NCI-H2227 (cell line): ENCODE measurements around the gene FBLN1.
"Not testable (repeated sequence)": the region's sequence is repeated elsewhere in the genome, so short reads cannot be mapped to it uniquely, and the experiment has no call there.

Experiments
- DNase-seq: peaks from one replicate; lab custom pipeline; 2025; ENCODE audit not compliant: unreplicated experiment; lab: John Stamatoyannopoulos, UW

Gene FBLN1

DNA sequence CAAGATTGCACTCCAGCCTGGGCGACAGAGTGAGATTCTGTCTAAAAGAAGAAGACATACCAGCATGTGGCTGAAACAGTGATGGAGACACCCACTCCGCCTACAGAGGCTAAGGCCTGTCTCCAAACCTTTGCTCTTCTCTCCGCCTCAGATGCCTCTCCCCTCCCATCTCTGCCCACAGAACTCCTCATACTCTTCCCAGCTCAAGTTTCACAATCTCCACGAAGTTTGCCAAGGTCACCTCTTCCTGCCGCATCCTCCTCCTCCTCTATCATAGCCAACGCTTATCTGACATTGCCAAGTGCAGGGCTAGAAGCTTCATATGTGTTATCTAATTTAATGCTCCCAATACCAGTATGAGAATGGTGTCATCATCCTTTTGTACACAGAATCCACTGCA is 25.9 kb upstream of the FBLN1 start:
- no peak for DNase-seq

DNA sequence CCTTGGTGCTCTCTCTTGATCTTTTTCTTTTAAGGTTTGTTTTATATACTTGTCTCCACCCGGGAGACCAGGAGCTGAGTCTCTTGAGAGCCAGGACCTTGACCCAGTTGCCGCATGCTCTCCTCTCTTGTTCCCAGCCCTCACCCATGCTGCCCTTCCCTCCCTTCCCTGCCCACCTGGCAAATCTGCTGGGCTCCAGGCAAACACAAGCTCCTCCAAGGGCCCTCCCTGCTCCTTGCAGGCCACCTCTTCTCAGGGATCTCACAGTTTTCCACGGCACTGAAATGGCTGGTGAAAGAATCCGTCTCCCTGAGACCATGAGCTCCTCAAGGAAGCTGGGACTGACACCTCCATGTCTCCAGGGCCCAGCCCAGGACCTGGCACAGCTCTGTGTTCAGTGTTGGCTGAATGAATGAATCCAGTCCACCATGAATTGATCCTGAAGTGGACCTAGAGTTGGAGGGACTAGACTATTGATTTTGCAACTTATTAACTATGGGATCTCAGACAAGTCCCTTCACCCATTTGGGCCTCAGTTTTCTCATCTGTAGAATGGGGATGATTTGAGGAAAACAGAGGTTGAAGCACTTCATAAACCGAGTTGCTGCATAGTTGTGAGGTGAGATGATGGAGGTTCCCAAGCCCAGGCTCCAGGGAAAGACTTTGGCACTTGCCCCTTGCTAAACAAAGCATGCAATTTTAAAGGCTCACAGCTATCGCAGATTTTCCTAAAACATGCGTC is 25.1 kb upstream of the FBLN1 start:
- DNase-seq, result no peak

DNA sequence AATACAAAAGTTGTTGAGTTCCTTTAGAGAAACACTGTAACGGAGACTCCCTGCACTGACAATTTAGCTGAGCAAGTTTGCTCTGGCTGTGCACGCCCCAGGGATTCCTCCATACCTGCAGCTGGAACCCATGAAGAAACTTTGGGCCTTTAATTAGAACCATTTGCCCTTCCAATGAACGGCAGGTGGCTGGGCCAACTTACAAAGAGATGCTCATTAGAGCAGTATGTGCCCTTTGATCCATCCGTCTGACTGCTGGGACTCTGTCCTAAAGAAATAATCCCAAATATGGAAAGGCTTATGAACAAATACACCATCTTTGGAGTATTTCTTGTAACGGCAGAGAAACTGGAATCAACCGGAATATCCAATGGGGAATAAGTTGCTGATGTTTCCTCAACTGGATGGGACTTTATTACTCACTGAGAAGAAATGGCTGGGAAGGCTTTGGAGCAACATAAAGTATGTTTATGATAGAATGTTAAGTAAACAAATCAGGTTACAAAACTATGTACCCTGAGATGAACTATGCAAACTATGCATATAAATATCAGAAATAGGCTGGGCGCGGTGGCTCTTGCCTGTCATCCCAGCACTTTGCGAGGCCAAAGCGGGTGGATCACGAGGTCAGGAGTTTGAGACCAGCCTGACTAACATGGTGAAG is 24.4 kb upstream of the FBLN1 start:
- DNase-seq, result no peak

DNA sequence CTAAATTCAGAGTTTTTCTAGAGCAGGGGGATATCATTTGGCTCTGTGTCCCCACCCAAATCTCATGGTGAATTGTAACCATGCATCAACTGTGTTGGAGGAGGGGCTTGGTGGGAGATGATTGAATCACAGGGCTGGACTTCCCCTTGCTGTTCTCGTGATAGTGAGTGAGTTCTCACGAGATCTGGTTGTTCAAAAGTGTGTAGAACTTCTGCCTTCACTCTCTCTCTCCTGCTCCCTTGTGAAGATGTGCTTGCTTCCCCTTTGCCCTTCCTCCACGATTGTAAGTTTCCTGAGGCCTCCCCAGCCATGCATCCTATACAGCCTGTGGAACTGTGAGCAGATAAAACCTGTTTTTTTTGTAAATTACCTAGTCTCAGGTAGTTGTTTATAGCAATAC is 22.0 kb upstream of the FBLN1 start:
- no peak for DNase-seq

DNA sequence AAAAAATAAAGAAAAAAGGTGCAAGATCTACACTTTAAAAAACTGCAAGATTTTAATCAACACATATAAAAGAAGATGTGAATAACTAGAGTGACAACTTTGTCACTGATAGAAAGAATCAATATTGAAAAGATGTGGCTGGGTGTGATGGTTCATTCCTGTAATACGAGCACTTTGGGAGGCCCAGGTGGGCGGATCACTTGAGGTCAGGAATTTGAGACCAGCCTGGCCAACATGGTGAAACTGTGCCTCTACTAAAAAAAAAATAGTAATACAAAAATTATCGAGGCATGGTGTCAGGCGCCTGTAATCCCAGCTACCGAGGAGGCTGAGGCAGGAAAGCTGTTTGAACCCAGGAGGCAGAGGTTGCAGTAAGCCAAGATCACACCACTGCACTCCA is 21.0 kb upstream of the FBLN1 start:
- no peak for DNase-seq

DNA sequence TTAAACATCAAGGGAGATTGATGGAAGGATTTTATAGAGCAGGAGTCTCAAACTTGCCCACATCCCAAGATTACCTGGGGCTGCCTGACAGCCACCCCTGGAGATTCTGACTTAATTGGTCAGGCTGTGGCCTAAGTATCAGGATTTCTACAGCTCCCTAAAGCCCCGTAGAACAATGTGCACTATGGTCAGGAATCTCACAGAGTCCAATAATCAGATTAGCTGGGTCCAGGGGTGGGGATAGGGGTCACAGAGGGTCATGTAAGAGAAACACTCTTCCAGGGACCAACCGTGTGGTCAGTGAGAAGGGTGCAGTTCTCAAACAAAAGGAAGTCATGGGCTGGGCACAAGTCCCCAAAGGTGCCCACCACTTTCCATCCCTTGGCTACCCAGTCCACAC is 20.5 kb upstream of the FBLN1 start:
- DNase-seq, result no peak

DNA sequence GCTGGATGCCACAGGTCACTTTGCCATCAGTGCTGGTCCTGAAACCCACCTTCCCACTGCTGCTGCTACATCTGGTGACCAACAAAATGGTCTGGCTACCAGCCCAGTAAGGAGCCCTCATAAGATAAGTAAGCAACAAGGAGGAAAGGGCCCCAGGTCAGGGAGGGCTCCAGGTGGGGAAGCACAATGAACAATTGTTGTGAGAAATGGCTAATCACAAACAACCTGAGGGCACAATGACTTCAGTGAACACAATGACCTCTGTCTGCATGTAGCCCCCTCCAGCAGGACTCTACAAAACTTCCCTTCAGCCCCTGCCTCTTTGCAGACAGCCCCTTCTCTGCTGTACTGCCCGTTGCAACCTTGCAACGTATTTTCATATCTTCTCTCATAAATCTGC is 19.4 kb upstream of the FBLN1 start:
- no peak for DNase-seq

DNA sequence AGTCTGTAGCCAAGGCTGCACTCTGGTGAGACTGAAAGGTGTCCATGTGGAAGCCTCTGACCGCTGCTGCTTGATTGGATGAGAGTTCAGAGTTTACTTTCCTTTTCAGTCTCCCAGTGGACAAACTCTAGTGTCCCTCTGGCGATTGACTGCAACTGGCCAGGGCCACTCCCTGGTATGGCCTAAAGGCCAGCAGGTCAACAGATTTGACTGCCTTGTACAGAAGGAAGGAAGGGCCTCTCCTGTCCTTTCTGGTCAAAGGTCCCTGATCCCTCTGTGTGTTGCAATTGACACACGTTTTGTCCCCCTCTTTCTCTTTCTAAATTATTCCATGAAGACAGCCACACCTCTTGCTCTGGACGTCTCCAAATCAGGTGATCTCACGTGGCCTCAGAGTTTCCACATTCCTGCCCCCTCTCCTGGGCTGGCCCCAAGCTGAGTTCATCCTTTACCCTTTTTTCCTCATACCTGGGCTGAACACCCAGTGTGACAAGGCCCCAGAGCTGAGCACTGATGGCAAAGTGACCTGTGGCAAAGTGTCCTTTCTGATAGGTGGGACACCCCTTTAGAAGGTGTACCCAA is 18.7 kb upstream of the FBLN1 start:
- DNase-seq, result no peak

DNA sequence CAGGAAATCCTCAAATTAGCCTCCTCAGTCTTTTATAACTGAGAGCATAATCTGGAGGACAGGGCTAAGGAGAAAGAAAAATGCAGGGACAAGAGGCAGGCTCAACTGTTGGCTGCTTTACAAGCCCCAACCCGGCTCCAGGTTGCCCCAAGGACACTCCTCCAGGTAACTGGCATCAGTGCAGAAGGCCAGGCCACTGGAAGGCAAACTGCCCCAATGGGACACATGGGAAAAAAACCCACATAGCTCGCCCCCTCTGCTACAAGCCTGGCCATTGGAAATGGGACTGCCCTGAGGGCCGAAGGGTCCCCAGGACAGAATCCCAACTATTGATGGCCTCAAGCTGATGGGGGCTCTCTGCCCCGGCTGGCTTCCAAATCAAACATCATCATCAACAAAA is 17.9 kb upstream of the FBLN1 start:
- DNase-seq, result no peak

DNA sequence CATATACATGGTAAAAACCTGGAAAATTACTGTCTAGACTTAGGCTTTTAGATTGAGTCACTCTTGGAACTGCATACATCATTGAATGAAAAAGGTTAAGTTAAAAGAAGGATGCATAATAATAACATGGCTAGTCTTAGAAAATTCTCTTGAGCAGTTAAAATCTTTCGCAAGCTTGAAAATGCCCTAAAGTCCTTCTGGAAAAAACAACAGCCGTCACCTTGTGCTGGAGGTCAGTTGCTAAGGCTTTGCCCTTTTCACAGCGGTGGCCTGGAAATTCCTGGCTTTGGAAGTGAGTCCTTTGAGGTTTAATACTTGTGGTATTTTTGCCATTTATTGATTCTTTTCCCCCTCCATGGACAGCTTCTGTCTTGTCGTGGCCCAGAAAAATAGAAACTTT is 17.4 kb upstream of the FBLN1 start:
- no peak for DNase-seq

DNA sequence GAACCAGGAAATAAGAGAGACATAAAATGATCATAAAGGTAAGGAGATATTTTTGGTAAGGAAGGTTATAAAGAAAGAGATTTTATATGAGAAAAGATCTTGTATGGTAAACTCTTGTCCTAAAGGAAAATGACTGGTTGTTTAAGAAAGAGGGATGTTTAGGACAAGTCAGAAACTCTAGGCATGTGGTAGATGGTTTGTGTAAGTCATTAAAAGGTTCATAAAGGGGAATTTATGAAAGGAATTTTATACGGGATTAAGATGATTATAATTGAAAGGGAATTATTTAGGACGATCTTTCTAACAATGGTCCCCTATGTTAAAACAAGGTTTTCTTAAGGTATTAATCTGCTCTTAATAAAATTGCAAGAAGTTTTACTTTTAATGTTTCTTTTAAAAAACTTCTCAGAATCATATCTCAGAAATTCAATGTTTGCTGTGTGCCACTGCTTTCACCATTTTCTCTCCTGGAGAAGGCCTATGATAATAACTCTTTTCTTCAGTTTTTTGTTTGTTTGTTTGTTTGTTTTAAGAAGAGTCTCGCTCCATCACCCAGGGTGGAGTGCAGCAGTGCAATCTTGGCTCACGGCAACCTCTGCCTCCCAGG is 13.8 kb upstream of the FBLN1 start:
- no peak for DNase-seq

DNA sequence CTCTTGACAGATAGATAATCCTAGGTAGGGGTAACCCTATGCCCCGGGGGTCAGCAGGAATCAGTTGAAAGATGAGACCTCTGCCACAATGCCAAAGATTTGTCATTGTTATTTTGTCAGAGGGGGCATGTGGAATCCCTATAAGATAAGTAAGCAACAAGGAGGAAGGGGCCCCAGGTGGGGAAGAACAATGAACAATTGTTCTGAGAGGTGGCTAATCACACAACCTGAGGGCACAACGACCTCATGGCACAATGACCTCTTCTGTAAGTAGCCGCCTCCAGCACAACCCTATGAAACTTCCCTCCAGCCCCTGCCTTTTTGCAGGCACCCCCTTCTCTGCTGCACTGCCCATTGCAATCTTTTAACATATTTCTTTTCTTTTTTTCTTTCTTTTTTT is 11.8 kb upstream of the FBLN1 start:
- no peak for DNase-seq

DNA sequence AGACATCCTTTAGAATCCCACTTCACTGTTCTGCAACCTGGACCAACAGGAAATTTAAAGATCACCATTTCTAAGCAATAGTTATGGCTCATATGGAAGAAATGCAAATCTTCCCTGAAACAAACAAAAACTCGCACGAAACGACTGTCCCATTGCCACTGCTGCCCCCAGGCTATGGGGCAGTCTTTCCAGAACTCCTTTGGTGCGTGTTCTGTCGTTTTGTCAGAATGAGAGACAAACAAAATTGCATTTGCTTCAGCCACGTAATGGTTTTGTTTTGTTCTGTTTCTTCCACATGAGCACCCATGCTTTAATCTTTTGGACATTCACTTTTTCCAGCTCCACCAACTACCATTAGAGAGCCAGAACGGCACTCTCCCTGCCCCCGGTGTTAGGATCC is 10.8 kb upstream of the FBLN1 start:
- DNase-seq, result no peak

DNA sequence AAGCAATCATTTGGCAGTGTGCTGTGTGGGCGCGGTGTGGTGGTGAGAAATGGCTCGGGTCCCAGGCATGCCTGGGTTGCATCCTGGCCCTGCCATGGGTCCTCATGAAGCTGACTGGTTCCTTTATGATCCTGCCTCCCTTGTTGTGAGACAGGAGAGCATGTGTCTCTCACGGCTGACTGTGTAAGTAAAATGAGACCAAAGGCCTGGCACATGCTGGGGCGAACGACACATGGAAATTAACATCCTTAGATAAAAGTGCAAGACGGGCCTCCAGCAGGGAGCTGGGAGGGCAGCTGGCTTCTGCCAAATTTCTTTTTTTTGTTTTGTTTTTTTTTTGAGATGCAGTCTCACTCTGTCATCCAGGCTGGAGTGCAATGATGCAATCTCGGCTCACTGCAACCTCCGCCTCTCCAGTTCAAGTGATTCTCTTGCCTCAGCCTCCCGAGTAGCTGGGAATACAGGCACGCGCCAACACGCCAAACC is 9.4 kb upstream of the FBLN1 start:
- DNase-seq, result no peak

DNA sequence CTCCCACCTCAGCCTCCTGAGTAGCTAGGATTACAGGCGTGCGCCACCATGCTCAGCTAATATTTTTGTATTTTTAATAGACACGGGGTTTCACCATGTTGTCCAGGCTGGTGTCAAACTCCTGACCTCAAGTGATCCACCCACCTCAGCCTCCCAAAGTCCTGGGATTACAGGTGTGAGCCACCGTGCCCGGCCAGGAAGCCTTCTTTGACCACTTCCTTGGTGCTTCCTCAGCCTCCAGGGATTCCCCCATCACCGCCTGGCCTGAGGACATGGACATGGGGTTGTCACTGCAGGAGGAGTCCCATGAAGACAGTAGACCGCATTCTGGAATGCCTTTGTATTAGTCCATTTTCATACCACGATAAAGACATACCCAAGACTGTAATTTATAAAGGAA is 8.4 kb upstream of the FBLN1 start:
- not testable (repeated sequence) for DNase-seq

DNA sequence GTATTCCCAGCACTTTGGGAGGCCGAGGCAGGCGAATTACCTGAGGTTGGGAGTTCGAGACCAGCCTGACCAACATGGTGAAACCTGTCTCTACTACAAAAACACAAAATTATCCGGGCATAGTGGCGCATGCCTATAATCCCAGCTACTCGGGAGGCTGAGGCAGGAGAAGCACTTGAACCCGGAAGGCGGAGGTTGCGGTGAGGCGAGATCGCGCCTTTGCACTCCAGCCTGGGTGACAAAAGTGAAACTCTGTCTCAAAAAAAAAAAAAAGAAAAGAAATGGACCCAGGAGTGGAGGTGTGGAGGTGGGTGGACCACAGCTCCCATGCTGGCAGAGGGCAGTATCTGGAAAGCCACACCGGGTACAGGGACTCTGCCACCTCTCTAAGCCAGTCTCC is 7.1 kb upstream of the FBLN1 start:
- DNase-seq, result not testable (repeated sequence)

DNA sequence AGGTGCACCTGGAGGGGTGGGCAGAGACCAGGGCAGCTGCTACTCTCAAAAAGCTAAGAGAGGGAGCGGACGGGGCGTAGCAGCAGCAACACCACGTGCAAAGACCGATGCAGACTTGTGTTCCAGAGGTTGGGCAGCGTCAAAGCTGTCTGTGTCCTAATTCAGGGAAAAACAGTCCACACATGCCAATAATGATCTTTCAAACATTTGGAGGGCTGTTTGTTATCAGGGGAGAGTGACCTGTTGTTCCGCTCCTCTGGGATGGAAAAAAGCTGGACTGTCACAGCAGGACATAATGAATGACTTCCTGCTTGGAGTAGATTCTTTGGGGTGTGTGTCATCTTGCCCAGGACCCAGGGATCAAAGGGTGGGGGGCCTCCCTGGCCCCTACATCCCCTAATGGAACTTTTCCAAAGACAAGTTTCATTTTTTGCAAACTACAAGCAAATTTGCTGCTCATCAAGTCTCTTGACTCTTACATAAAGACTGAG is 6.2 kb upstream of the FBLN1 start:
- no peak for DNase-seq

DNA sequence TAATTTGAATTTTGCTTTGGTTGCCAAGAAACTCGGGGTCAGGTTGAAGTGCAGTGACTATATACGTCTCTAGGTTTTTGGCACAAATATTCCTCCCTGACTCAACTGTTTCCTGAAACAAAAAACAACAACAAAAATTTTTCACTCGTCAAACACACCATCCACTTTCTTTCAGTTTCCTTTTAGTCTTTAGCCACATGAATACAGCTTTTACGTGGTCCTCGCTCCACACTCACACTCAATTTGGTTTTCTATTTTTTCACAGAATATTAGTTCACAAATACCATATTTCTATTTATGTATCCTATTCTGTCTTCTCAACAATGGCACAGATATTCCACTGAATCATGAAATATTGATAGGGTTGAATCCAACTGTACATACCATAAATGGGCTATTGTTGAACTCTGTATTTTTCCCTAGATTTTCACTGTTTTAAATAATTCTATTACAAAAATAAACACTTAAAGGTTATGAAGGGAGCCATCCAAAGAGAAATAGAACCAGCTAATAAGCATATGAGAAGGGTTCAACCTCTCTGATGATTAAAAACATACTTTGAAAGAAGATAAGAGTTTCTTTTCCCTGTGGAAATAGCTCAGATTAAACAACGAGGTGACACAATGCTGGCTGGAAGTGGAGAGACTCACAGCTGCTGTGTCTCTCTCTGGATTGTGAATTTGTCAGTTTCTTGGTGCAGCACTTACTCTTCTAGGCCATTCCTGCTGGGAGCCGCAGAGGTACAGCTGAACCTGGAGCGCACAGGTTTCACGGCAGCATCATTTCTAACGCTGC is 5.1 kb upstream of the FBLN1 start:
- no peak for DNase-seq

DNA sequence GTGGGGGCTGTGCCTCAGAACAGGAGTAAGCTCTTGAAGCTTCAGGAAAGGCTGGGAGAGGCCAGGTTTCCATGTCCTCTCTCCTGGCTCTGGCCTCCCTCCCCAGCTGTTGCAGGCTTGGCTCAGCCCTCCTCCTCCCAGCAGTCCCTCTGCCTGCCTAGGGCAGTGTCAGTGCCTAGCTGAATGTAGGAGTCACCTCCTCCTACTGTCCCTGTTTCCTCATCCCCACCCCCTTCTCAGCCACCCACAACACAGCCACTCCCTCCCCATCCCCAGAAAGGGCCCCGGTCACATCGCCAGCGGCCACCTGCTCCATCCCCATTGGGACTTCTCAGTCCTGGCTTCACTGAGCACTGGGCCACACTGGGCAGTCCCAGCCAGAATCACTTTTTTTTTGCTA is 2.9 kb upstream of the FBLN1 start:
- no peak for DNase-seq

DNA sequence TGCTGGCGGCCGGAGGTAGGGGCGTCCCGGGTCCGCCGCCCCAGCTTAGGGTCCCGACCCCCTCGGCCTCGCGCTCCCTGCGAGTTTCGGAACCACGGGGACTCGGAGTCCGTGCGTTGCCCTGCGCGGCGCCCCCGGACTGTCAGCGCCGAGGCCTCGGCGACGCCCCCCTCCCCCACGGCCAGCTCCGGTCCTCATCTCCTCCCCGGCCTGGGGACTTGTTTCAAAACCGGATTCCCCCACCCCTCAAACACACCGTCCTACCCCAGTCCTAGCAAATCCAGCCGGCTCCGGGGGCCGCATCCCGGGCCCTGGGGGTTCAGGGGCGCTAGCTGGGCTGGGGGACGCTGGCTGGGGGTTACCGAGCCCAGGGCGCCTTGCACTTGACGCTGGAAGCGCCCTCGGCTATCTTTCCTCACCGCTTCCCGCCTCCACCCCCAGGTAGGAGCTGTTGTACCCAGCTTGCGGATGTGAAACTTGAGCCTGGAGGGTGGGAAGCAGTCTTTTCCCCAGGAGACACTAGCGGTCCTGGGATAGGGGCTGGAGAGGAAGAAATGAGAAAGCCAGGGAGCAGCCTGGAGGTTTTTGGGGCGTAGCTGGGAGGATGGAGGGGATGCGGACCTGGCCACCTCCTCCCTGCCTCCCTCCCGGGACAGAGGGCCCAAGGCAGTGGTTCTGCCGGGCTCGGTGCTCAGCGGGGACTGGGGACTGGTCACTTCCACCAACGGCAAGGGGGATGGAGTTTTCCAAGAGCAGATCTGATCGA is 550 bp downstream of the FBLN1 start:
- DNase-seq, result no peak
